Activated T-helper 1 cell treated with Interleukin-2 at 50 U/mL for 16 hours (primary cell): ENCODE results near the gene SETD9.

Source experiments
- DNase-seq: peaks from one replicate; pipeline ENCODE4 v3.0.0-alpha.2; 2020; ENCODE audit warnings: low read depth

Gene SETD9

GRCh38 chr5:56938858-56939257, 29.5 kb downstream of the SETD9 start:
- DNase-seq: no peak

GRCh38 chr5:56941981-56942380, 32.6 kb downstream of the SETD9 start:
- DNase-seq: no peak

GRCh38 chr5:56947052-56947451, 37.7 kb downstream of the SETD9 start:
- DNase-seq: no peak

GRCh38 chr5:56950626-56951125, 41.3 kb downstream of the SETD9 start:
- peak; percentile 18 for DNase-seq

- DNase-seq: peak; percentile 1
These were observed 41.9 kb downstream of the SETD9 start for GRCh38 chr5:56951126-56951945.

- peak; percentile 65 for DNase-seq
These were observed 42.7 kb downstream of the SETD9 start, which contains the start of gene MIER3 for GRCh38 chr5:56951946-56952691. TSS of gene MIER3 (minus strand) at chr5:56952123. CDS start at chr5:56952102, 21 bp downstream.

- DNase-seq: no peak
These were observed 44.9 kb downstream of the SETD9 start for GRCh38 chr5:56954262-56954661.

GRCh38 chr5:56958595-56958994, 49.2 kb downstream of the SETD9 start:
- no peak for DNase-seq

GRCh38 chr5:56959326-56959725, 49.9 kb downstream of the SETD9 start:
- DNase-seq: no peak

GRCh38 chr5:56961746-56962145, 52.4 kb downstream of the SETD9 start:
- DNase-seq: no peak

GRCh38 chr5:56962286-56962685, 52.9 kb downstream of the SETD9 start:
- DNase-seq: no peak

- DNase-seq: no peak
These were observed 53.9 kb downstream of the SETD9 start for GRCh38 chr5:56963246-56963645.

GRCh38 chr5:56964173-56964572, 54.8 kb downstream of the SETD9 start:
- DNase-seq: no peak
